ENCODE measurements around the gene ETS2.

ETS2 gene

GRCh38 chr21:38815060-38815405, 9.3 kb downstream of the ETS2 start:
- TF ChIP-seq CTCF (conservative IDR thresholded peaks at IDR 0.05; ENCODE audit: low read depth, low read length), result no peak
- no peak overlapping the region for H3K4me3 ChIP-seq (ENCODE audit: low read depth, low read length)
- DNase-seq (ENCODE audit: low read depth), result peak; percentile 64

GRCh38 chr21:38816400-38816977, 10.8 kb downstream of the ETS2 start:
- DNase-seq (ENCODE audit: low read depth), result no peak
- no peak overlapping the region for H3K4me3 ChIP-seq (ENCODE audit: low read depth, low read length)
- no peak for TF ChIP-seq CTCF (conservative IDR thresholded peaks at IDR 0.05; ENCODE audit: low read depth, low read length)

GRCh38 chr21:38817371-38818324, 11.9 kb downstream of the ETS2 start:
- peak; percentile 89 for DNase-seq (ENCODE audit: low read depth)
- no peak for TF ChIP-seq CTCF (conservative IDR thresholded peaks at IDR 0.05; ENCODE audit: low read depth, low read length)
- H3K4me3 ChIP-seq (ENCODE audit: low read depth, low read length), result no peak overlapping the region

GRCh38 chr21:38818325-38818723, 12.6 kb downstream of the ETS2 start:
- no peak overlapping the region for H3K4me3 ChIP-seq (ENCODE audit: low read depth, low read length)
- peak; percentile 21 for DNase-seq (ENCODE audit: low read depth)
- no peak for TF ChIP-seq CTCF (conservative IDR thresholded peaks at IDR 0.05; ENCODE audit: low read depth, low read length)

GRCh38 chr21:38819051-38819718, 13.5 kb downstream of the ETS2 start:
- DNase-seq (ENCODE audit: low read depth), result no peak
- H3K4me3 ChIP-seq (ENCODE audit: low read depth, low read length), result no peak overlapping the region
- TF ChIP-seq CTCF (conservative IDR thresholded peaks at IDR 0.05; ENCODE audit: low read depth, low read length), result no peak

- TF ChIP-seq CTCF (conservative IDR thresholded peaks at IDR 0.05; ENCODE audit: low read depth, low read length), result no peak
- H3K4me3 ChIP-seq (ENCODE audit: low read depth, low read length), result no peak overlapping the region
- DNase-seq (ENCODE audit: low read depth), result peak; percentile 79
Measured at GRCh38 chr21:38819719-38820159, 14.0 kb downstream of the ETS2 start.
